Adrenal gland (tissue), 12 donors: ENCODE results near the gene EXD3. TPM values are rescaled to one million over a fixed set of nuclear protein-coding genes. Genes with fewer than 3 reads are reported as not detected.

ENCODE experiments used
- DNase-seq, 7 donors: peaks; one replicate each; pipeline ENCODE4 v3.0.0-alpha.2; 2019 to 2020
- H3K27ac ChIP-seq, 5 donors: fragments of 200-600 bp; sonication (generic) in 4 of 5; 1 replicate in 3 of 5; 2 replicates in 2 of 5; pipeline versions ENCODE4 v1.5.1 to v1.8.0; 2016 to 2020; ENCODE audit warnings: mild to moderate bottlenecking in 1 of 5
- H3K27me3 ChIP-seq: fragments of 200-600 bp; 2 replicates; pipeline ENCODE4 v1.8.0; 2021
- H3K36me3 ChIP-seq, 2 donors: fragments of 200-600 bp; replicated peaks in 1 of 2; 1 replicate in 1 of 2; 2 replicates in 1 of 2; pipeline versions ENCODE4 v1.5.1 to v1.8.0; 2018 to 2022
- H3K4me1 ChIP-seq, 2 donors: fragments of 200-600 bp; replicated peaks in 1 of 2; 1 replicate in 1 of 2; 2 replicates in 1 of 2; pipeline versions ENCODE4 v1.5.1 to v1.8.0; 2018 to 2021
- H3K4me3 ChIP-seq, 4 donors: fragments of 200-600 bp; sonication (generic) in 3 of 4; one replicate each; pipeline ENCODE4 v1.5.1; 2016 to 2018
- H3K9me3 ChIP-seq, 3 donors: fragments of 200-600 bp; sonication (generic) in 1 of 3; replicated peaks in 1 of 3; 1 replicate in 2 of 3; 2 replicates in 1 of 3; pipeline versions ENCODE4 v1.5.1 to v1.8.0; 2016 to 2021
- CTCF ChIP-seq, 6 experiments: fragments of 450-650 bp in 4 of 6; fragments of 200-600 bp in 2 of 6; sonication (generic) in 1 of 6; IDR thresholded peaks; 1 replicate in 5 of 6; 2 replicates in 1 of 6; pipeline versions ENCODE4 v1.5.1 to v1.8.0; 2016 to 2021; ENCODE audit warnings: antibody characterized with exemption in 6 of 6, mild to moderate bottlenecking in 2 of 6, moderate library complexity in 1 of 6
- POLR2A ChIP-seq, 2 donors: fragments of 450-650 bp; IDR thresholded peaks; one replicate each; pipeline ENCODE4 v1.6.1; 2017; ENCODE audit warnings: antibody characterized with exemption in 2 of 2, mild to moderate bottlenecking in 2 of 2, moderate library complexity in 1 of 2
- WGBS, 4 donors: extraction: QIAGEN DNeasy Blood & Tissue Kit in 2 of 4; methylation state at CpG; one replicate each; pipeline versions ENCODE4 v1.1.5 to v1.1.7; 2013 to 2017; 5-methylcytosine and 5-hydroxymethylcytosine counted together
- intact Hi-C, 2 donors: fragments of 100-400 bp; cut with DNase I; formaldehyde crosslinking; loops; one replicate each; pipeline versions ENCODE4 v1.14.1 to v1.15.0; 2022 to 2023
- polyA plus RNA-seq, 3 donors: library from polyadenylated mRNA; stranded (reverse); fragments of 200-250 nt in 2 of 3; fragments of 350-450 nt in 1 of 3; fragmentation: Illumina TruSeq in 1 of 3; extraction: RNeasy Lipid Tissue Mini Kit (QIAGEN cat#74804) in 1 of 3; gene quantifications; one replicate each; pipeline ENCODE4 v1.2.3, GENCODE V29; 2013 to 2014
- total RNA-seq, 9 donors: library from RNA; depleted of rRNA in 4 of 9; stranded (reverse); fragments of >200 nt in 4 of 9; fragments of 120-200 nt in 1 of 9; fragmentation: NEBNext Ultra II Directional in 1 of 9; extraction: Animal tissue kit (Norgen Biotek cat#: 25700) in 1 of 9; gene quantifications; one replicate each; pipeline versions ENCODE4 v1.1.0 to v1.2.4, GENCODE V29; 2013 to 2023
- donor health status: healthy with polysubstance abuse.
- donor health status: Bipolar disorder and iron deficiency.
- donor health status: DM: yes; HTN: yes; CAD: no.
- donor health status: DM: no; HTN: no; CAD: no.
- donor health status: DM: no; HTN: no; CAD: no.
- donor health status: DM: yes; HTN: yes; CAD: no.

The EXD3 gene
- total and polyA plus RNA-seq, 12 donors, result 1.2 to 111 (median 23.9) TPM

- no peaks in the 10 kb centered on the region for H3K27me3 ChIP-seq
- H3K36me3 ChIP-seq, result no peaks in the 10 kb centered on the region
- no peak overlapping the region for H3K27ac ChIP-seq
- TF ChIP-seq POLR2A (IDR thresholded peaks at IDR 0.05) (no peak), CTCF (IDR thresholded peaks at IDR 0.05) (no peak)
- intact Hi-C loops, result no loop called here
- no peak overlapping the region for H3K4me3 ChIP-seq
- H3K4me1 ChIP-seq, result no peaks in the 10 kb centered on the region
- 89 to 91% (median 91%) methylated on average over 11 to 12 of the region's 12 CpGs for WGBS, 4 donors
- peak in 2 of 7 donors; percentile 6 to 11 for DNase-seq
- no peaks in the 10 kb centered on the region for H3K9me3 ChIP-seq
Measured at GRCh38 chr9:137365056-137365455, 57.9 kb downstream of the EXD3 start.

GRCh38 chr9:137359850-137360249 lies 63.1 kb downstream of the EXD3 start:
- Histone ChIP-seq H3K4me1 (no peaks in the 10 kb centered on the region), H3K9me3 (no peaks in the 10 kb centered on the region), H3K27me3 (no peaks in the 10 kb centered on the region), H3K36me3 (no peaks in the 10 kb centered on the region), H3K4me3 (no peak overlapping the region), H3K27ac (no peak overlapping the region)
- intact Hi-C loops, result no loop called here
- no peak for DNase-seq
- WGBS, 4 donors, result 92 to 93% (median 93%) methylated on average over 4 to 5 of the region's 5 CpGs; no CpG with 5 or more reads in 1 of the 4 donors
- no peak for TF ChIP-seq CTCF (IDR thresholded peaks at IDR 0.05)
- no peak for TF ChIP-seq POLR2A (IDR thresholded peaks at IDR 0.05)

GRCh38 chr9:137358126-137358525 lies 64.8 kb downstream of the EXD3 start:
- Histone ChIP-seq H3K9me3 (no peaks in the 10 kb centered on the region), H3K4me1 (no peaks in the 10 kb centered on the region), H3K36me3 (no peaks in the 10 kb centered on the region), H3K4me3 (no peak overlapping the region), H3K27me3 (no peaks in the 10 kb centered on the region), H3K27ac (no peak overlapping the region)
- TF ChIP-seq POLR2A (IDR thresholded peaks at IDR 0.05) (no peak), CTCF (IDR thresholded peaks at IDR 0.05) (no peak)
- 93 to 98% (median 95%) methylated on average over 4 to 10 of the region's 10 CpGs for WGBS, 4 donors
- intact Hi-C loops, result no loop called here
- DNase-seq, result peak in 1 of 7 donors; percentile 13

- H3K36me3 ChIP-seq, result no peaks in the 10 kb centered on the region
- intact Hi-C loops, result no loop called here
- 83 to 90% (median 86%) methylated on average over 4 of the region's 4 CpGs for WGBS, 4 donors
- H3K9me3 ChIP-seq, result no peaks in the 10 kb centered on the region
- no peak overlapping the region for H3K4me3 ChIP-seq
- peak in 1 of 7 donors; percentile 3 for DNase-seq
- TF ChIP-seq CTCF (IDR thresholded peaks at IDR 0.05) (no peak), POLR2A (IDR thresholded peaks at IDR 0.05) (no peak)
- no peaks in the 10 kb centered on the region for H3K27me3 ChIP-seq
- H3K27ac ChIP-seq, result no peak overlapping the region
- H3K4me1 ChIP-seq, result no peaks in the 10 kb centered on the region
Measured at GRCh38 chr9:137357166-137357565, 65.8 kb downstream of the EXD3 start.
